ENCODE results near the gene ENOSF1. TPM values are rescaled to one million over a fixed set of nuclear protein-coding genes. Genes with fewer than 3 reads are reported as not detected.
A peak's percentile ranks its signal among the peaks of the same experiment; 100 is the strongest.

Gene ENOSF1
- total and polyA plus RNA-seq, 7 donors: 5.1 to 27.2 (median 6.1) TPM

GRCh38 chr18:710418-711300 is 1.8 kb downstream of the ENOSF1 start:
- intact Hi-C loops (cut with DNase I): no loop called here
- DNase-seq (no peak), ATAC-seq (no peak)
- peaks cover 0 to 11% of the 10 kb centered on the region in 2 donors for H3K36me3 ChIP-seq (ENCODE audit: insufficient read depth in 1 of 2, low read depth in 1 of 2)
- TF ChIP-seq CTCF (IDR thresholded peaks at IDR 0.05): no peak
- no peaks in the 10 kb centered on the region for H3K27me3 ChIP-seq (ENCODE audit: insufficient read depth in 3 of 3, low read length in 2 of 3)
- H3K27ac ChIP-seq: peak overlapping the region; percentile 79
- WGBS, 3 donors: 66 to 76% (median 73%) methylated on average over 3 of the region's 3 CpGs
- no peaks in the 10 kb centered on the region for H3K4me1 ChIP-seq
- no peaks in the 10 kb centered on the region for H3K9me3 ChIP-seq
- H3K4me3 ChIP-seq: peak overlapping the region; percentile 92

GRCh38 chr18:709771-710170 is 2.7 kb downstream of the ENOSF1 start:
- intact Hi-C loops (cut with DNase I): no loop called here
- H3K4me3 ChIP-seq: no peak overlapping the region
- no peaks in the 10 kb centered on the region for H3K9me3 ChIP-seq
- H3K4me1 ChIP-seq: no peaks in the 10 kb centered on the region
- no peak for TF ChIP-seq CTCF (IDR thresholded peaks at IDR 0.05)
- DNase-seq (no peak), ATAC-seq (no peak)
- peaks cover 0 to 20% of the 10 kb centered on the region in 2 donors for H3K36me3 ChIP-seq (ENCODE audit: insufficient read depth in 1 of 2, low read depth in 1 of 2)
- WGBS, 3 donors: 93 to 100% (median 95%) methylated on average over 1 of the region's 1 CpG
- no peaks in the 10 kb centered on the region for H3K27me3 ChIP-seq (ENCODE audit: insufficient read depth in 3 of 3, low read length in 2 of 3)
- no peak overlapping the region for H3K27ac ChIP-seq

GRCh38 chr18:708096-708495 is 4.3 kb downstream of the ENOSF1 start:
- WGBS, 3 donors: 95 to 96% (median 96%) methylated on average over 10 of the region's 10 CpGs
- intact Hi-C loops (cut with DNase I): no loop called here
- no peak overlapping the region for H3K27ac ChIP-seq

GRCh38 chr18:706405-706804 is 6.0 kb downstream of the ENOSF1 start:
- intact Hi-C loops (cut with DNase I): no loop called here
- TF ChIP-seq CTCF (IDR thresholded peaks at IDR 0.05): no peak
- Histone ChIP-seq H3K4me3 (no peak overlapping the region), H3K27ac (no peak overlapping the region), H3K36me3 (ENCODE audit: insufficient read depth in 1 of 2, low read depth in 1 of 2) (peaks cover 0 to 32% of the 10 kb centered on the region in 2 donors), H3K4me1 (no peaks in the 10 kb centered on the region), H3K27me3 (ENCODE audit: insufficient read depth in 3 of 3, low read length in 2 of 3) (no peaks in the 10 kb centered on the region), H3K9me3 (no peaks in the 10 kb centered on the region)
- 85 to 92% (median 90%) methylated on average over 8 of the region's 8 CpGs for WGBS, 3 donors
- DNase-seq: no peak
- no peak for ATAC-seq

More at GRCh38 chr18:708096-708495, 4.3 kb downstream of the ENOSF1 start:
- Histone ChIP-seq H3K36me3 (ENCODE audit: insufficient read depth in 1 of 2, low read depth in 1 of 2) (peaks cover 0 to 30% of the 10 kb centered on the region in 2 donors), H3K4me1 (no peaks in the 10 kb centered on the region), H3K4me3 (no peak overlapping the region), H3K9me3 (no peaks in the 10 kb centered on the region), H3K27me3 (ENCODE audit: insufficient read depth in 3 of 3, low read length in 2 of 3) (no peaks in the 10 kb centered on the region)
- ATAC-seq: no peak
- no peak for DNase-seq
- no peak for TF ChIP-seq CTCF (IDR thresholded peaks at IDR 0.05)

Measured in psoas muscle (tissue), 8 donors.